NT2/D1 (cell line): ENCODE results near the gene CEP78.
"Not testable (repeated sequence)": the region's sequence is repeated elsewhere in the genome, so short reads cannot be mapped to it uniquely, and the experiment has no call there.

Source experiments
- DNase-seq: peaks from one replicate; pipeline ENCODE4 v3.0.0-alpha.2; 2011; ENCODE audit warnings: low read depth, low spot score
- H3K27me3 ChIP-seq: 2 replicates; pipeline ENCODE4 v1.6.0; 2011; ENCODE audit warnings: mild to moderate bottlenecking; ENCODE audit not compliant: insufficient read length, insufficient read depth
- H3K36me3 ChIP-seq: 2 replicates; pipeline ENCODE4 v1.6.1; 2011; ENCODE audit warnings: mild to moderate bottlenecking, low read length, mixed read lengths; ENCODE audit not compliant: insufficient read depth, insufficient read length
- H3K4me1 ChIP-seq: 2 replicates; pipeline ENCODE4 v1.5.1; 2011; ENCODE audit not compliant: insufficient read depth, insufficient read length
- H3K4me3 ChIP-seq: 2 replicates; pipeline ENCODE4 v1.5.1; 2011; ENCODE audit warnings: low read depth; ENCODE audit not compliant: insufficient read length
- H3K9ac ChIP-seq: 2 replicates; pipeline ENCODE4 v1.6.0; 2011; ENCODE audit warnings: low read depth; ENCODE audit not compliant: insufficient read length
- H3K9me3 ChIP-seq: 2 replicates; pipeline ENCODE4 v1.5.1; 2011; ENCODE audit warnings: mild to moderate bottlenecking, low read length; ENCODE audit not compliant: insufficient read depth
- SUZ12 ChIP-seq: IDR thresholded peaks from 2 replicates; pipeline ENCODE4 v1.6.1; 2011; ENCODE audit not compliant: insufficient read length, insufficient read depth; ENCODE audit errors: extremely low read depth
- YY1 ChIP-seq: IDR thresholded peaks from 2 replicates; pipeline ENCODE4 v1.6.1; 2011; ENCODE audit not compliant: insufficient read length, insufficient read depth
- ZNF274 ChIP-seq: IDR thresholded peaks from 2 replicates; pipeline ENCODE4 v1.6.1; 2011; ENCODE audit warnings: mild to moderate bottlenecking, low read depth, low read length

CEP78 gene

DNA sequence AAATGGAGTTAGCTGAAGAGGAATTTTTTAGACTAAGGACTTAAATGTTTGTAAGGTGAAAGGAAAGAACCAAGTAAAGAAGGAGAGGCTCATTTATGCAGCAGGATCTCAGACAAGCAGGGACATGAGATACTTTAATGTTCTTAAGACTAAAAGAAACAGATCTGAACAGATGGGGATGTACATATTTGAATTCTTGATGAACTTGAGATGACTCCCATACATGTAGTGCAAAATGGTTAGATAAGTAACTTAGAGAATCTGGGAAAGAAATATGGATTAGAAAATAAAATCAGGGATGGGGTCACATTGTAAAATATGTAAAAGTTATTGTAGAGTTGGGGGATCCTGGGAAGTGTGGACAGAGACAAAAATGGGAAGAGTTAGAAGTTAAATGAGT, 33.9 kb downstream of the CEP78 start:
- H3K27me3 ChIP-seq = no peaks in the 10 kb centered on the region
- no peak overlapping the region for H3K4me3 ChIP-seq
- H3K9me3 ChIP-seq = no peaks in the 10 kb centered on the region
- no peak overlapping the region for H3K9ac ChIP-seq
- H3K4me1 ChIP-seq = no peaks in the 10 kb centered on the region
- peaks cover 85% of the 10 kb centered on the region for H3K36me3 ChIP-seq
- no peak for TF ChIP-seq YY1
- no peak for TF ChIP-seq ZNF274
- no peak for TF ChIP-seq SUZ12
- DNase-seq = no peak

DNA sequence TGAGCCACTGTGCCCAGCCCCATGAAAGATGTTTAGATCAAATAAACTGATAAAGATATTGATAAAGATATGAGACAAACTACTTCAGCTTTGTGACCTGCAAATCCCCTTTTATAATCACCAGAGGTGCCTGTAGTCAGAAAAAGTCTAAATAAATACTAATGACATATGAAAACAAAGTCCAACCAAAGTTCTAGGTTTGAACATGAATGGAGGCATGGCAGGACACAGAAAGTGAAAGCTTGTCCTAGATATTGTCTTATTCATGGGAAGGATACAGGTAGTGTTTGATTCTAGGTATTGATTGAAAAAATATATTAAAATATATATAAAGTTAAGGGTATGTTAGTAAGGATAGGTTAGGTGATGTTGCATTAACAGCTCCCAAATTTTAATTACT, 36.4 kb downstream of the CEP78 start:
- Histone ChIP-seq H3K9ac (no peak overlapping the region), H3K27me3 (no peaks in the 10 kb centered on the region), H3K36me3 (peaks cover 60% of the 10 kb centered on the region), H3K4me3 (no peak overlapping the region), H3K4me1 (no peaks in the 10 kb centered on the region), H3K9me3 (no peaks in the 10 kb centered on the region)
- TF ChIP-seq YY1 (no peak), ZNF274 (no peak), SUZ12 (no peak)
- no peak for DNase-seq

DNA sequence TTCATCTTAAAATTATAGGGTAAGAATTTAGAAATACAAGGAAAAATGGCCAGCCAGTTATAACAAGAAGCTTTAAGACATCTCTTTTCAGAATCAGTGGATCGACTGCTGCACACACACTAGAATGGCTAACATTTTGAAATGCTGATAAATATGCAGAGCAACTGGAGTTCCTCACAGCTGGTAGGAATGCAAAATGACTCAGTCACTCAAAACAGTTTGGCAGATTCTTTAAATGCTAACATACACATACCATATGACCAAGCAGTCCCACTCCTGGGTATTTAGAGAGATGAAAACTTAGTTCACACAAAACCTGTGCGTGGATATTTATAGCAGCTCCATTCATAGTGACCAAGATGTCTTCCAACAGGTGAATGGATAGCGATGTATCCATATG, 37.9 kb downstream of the CEP78 start:
- Histone ChIP-seq H3K4me3 (no peak overlapping the region), H3K9ac (no peak overlapping the region), H3K4me1 (no peaks in the 10 kb centered on the region), H3K36me3 (peaks cover 47% of the 10 kb centered on the region), H3K27me3 (no peaks in the 10 kb centered on the region), H3K9me3 (no peaks in the 10 kb centered on the region)
- no peak for DNase-seq
- TF ChIP-seq ZNF274 (no peak), YY1 (no peak), SUZ12 (no peak)

DNA sequence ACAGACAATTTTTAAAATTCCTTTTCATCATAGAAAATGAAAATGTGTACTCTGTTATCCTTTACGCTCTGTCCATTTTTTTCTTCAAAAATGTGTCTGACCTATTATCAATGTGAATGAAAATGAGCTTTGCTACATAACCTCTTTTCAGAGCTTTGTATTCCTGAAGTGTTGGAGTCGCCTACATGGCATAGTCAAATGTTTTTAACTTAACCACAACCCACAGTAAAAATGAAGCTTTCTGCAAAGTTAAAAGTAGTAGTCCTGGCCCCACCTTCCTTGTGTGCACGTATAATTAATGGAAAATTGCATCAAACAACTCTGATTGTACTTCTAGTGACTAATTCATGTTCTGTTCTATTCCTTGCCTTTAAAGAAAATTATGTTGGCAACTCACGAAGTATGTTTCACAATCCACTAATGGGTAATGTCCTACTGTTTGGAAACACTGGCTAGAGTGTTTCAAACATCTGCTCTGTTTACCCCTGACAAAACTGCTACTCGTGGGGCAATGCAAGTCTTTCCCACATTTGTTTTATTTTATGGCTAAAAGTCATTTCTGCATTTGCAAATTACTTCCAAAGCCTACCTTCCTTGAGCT, 42.4 kb downstream of the CEP78 start:
- Histone ChIP-seq H3K4me3 (no peak overlapping the region), H3K9me3 (peaks cover 4% of the 10 kb centered on the region; the same call in 1 of the 2 replicates), H3K4me1 (no peaks in the 10 kb centered on the region), H3K9ac (no peak overlapping the region), H3K36me3 (peaks cover 9% of the 10 kb centered on the region), H3K27me3 (no peaks in the 10 kb centered on the region)
- no peak for TF ChIP-seq YY1
- no peak for TF ChIP-seq ZNF274
- TF ChIP-seq SUZ12 = no peak
- DNase-seq = no peak

DNA sequence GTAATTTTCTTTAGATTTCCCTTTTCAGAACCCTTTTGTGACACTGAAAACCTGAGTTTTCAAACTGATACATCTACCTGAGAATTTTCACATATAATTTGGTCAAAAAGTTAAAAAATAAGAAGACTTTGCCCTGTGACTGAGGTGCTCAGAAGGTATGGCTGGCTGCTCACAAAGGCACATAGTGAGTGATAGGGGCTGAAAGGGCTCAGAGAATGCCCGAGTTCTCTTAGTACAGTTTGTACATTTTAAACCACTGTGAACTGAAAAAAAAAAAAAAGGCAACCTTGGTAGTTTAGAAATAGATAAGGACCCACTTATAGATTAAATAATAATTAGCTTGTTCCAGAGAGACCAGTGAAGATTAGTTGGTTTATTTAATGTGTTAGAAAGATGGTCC, 42.9 kb downstream of the CEP78 start:
- Histone ChIP-seq H3K9ac (no peak overlapping the region), H3K36me3 (peaks cover 7% of the 10 kb centered on the region), H3K4me3 (no peak overlapping the region), H3K9me3 (peaks cover 4% of the 10 kb centered on the region; the same call in 1 of the 2 replicates), H3K4me1 (no peaks in the 10 kb centered on the region), H3K27me3 (no peaks in the 10 kb centered on the region)
- no peak for TF ChIP-seq YY1
- TF ChIP-seq SUZ12 = no peak
- no peak for TF ChIP-seq ZNF274
- no peak for DNase-seq

GRCh38 chr9:78280982-78281668, 45.2 kb downstream of the CEP78 start:
- TF ChIP-seq SUZ12 (no peak), YY1 (no peak), ZNF274 (no peak)
- DNase-seq = no peak
- no peaks in the 10 kb centered on the region for H3K27me3 ChIP-seq
- no peaks in the 10 kb centered on the region for H3K4me1 ChIP-seq
- no peak overlapping the region for H3K9ac ChIP-seq
- peaks cover 4% of the 10 kb centered on the region; the same call in 1 of the 2 replicates for H3K9me3 ChIP-seq
- H3K36me3 ChIP-seq = no peaks in the 10 kb centered on the region
- no peak overlapping the region for H3K4me3 ChIP-seq

DNA sequence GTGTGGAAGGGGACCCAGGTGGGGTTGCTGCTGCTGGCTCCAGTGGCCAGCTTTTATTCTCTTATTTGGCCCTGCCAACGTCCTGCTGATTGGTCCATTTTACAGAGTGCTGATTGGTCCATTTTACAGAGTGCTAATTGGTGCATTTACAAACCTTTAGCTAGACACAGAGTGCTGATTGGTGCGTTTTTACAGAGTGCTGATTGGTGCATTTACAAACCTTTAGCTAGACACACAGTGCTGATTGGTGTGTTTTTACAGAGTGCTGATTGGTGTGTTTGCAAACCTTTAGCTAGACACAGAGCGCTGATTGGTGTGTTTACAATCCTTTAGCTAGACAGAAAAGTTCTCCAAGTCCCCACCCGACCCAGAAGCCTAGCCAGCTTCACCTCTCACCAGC, 48.3 kb downstream of the CEP78 start:
- not testable (repeated sequence) for H3K27me3 ChIP-seq, H3K36me3 ChIP-seq, H3K4me1 ChIP-seq, H3K9ac ChIP-seq, DNase-seq, H3K9me3 ChIP-seq, H3K4me3 ChIP-seq

DNA sequence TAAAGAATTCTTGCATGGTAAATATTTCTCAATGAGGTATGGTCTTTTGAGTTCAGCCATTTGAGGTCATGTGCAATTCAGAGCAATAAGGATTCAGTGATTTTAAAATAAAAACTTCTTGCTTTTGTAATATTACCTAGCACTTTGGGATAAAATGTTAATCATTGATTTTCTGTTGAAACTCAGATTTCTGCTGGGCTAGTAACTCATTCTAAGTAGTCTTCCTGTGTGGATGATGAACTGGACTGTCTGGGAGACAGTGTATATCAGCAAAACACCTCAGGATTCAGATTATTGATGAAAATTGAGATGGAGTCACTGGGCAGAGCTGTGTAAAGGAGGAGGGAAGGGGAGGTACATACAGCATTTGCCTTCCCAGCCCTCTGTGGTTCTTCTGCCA, 50.2 kb downstream of the CEP78 start:
- Histone ChIP-seq H3K4me1 (no peaks in the 10 kb centered on the region), H3K36me3 (no peaks in the 10 kb centered on the region), H3K27me3 (no peaks in the 10 kb centered on the region), H3K9ac (no peak overlapping the region), H3K9me3 (peaks cover 4% of the 10 kb centered on the region; the same call in 1 of the 2 replicates), H3K4me3 (no peak overlapping the region)
- no peak for DNase-seq
- TF ChIP-seq YY1 (no peak), SUZ12 (no peak), ZNF274 (no peak)
